HG03103 (cell line): ENCODE measurements around the gene FIBIN.
"Not testable (repeated sequence)": the region's sequence is repeated elsewhere in the genome, so short reads cannot be mapped to it uniquely, and the experiment has no call there.

Experiments used
- ATAC-seq: cut with Tn5 transposase; IDR thresholded peaks from one replicate; pipeline ENCODE4 v1.9.1; 2021; ENCODE audit warnings: low read depth; ENCODE audit not compliant: unreplicated experiment

Gene FIBIN

GRCh38 chr11:26993965-26994457, at the start of gene FIBIN:
TSS of gene FIBIN (plus strand) at chr11:26994112. CDS start at chr11:26994527, 415 bp downstream.
- no peak for ATAC-seq

- ATAC-seq = no peak
Measured at GRCh38 chr11:26944866-26945664, 48.8 kb upstream of the FIBIN start.

GRCh38 chr11:26946257-26946716, 47.6 kb upstream of the FIBIN start:
- ATAC-seq = no peak

- no peak for ATAC-seq
Measured at GRCh38 chr11:26947379-26947844, 46.5 kb upstream of the FIBIN start.

- ATAC-seq = no peak
Measured at GRCh38 chr11:26947904-26948639, 45.8 kb upstream of the FIBIN start.

- ATAC-seq = no peak
Measured at GRCh38 chr11:26948881-26949280, 45.0 kb upstream of the FIBIN start.

- no peak for ATAC-seq
Measured at GRCh38 chr11:26949846-26950245, 44.1 kb upstream of the FIBIN start.

- no peak for ATAC-seq
Measured at GRCh38 chr11:26950260-26950719, 43.6 kb upstream of the FIBIN start.

GRCh38 chr11:26951809-26952515, 42.0 kb upstream of the FIBIN start:
- no peak for ATAC-seq

- no peak for ATAC-seq
Measured at GRCh38 chr11:26953770-26954392, 40.0 kb upstream of the FIBIN start.

GRCh38 chr11:26958005-26958701, 35.8 kb upstream of the FIBIN start:
- no peak for ATAC-seq

GRCh38 chr11:26958702-26959049, 35.2 kb upstream of the FIBIN start:
- ATAC-seq = no peak

GRCh38 chr11:26960281-26960680, 33.6 kb upstream of the FIBIN start:
- no peak for ATAC-seq

GRCh38 chr11:26963764-26964163, 30.1 kb upstream of the FIBIN start:
- no peak for ATAC-seq

GRCh38 chr11:26964339-26964738, 29.6 kb upstream of the FIBIN start:
- no peak for ATAC-seq

- ATAC-seq = not testable (repeated sequence)
Measured at GRCh38 chr11:26964847-26965485, 28.9 kb upstream of the FIBIN start.

GRCh38 chr11:26971961-26972360, 22.0 kb upstream of the FIBIN start:
- ATAC-seq = no peak

- ATAC-seq = no peak
Measured at GRCh38 chr11:26974069-26974783, 19.7 kb upstream of the FIBIN start.

GRCh38 chr11:26974996-26975395, 18.9 kb upstream of the FIBIN start:
- ATAC-seq = no peak
